ENCODE results near the gene OGFRL1.

OGFRL1 gene

DNA sequence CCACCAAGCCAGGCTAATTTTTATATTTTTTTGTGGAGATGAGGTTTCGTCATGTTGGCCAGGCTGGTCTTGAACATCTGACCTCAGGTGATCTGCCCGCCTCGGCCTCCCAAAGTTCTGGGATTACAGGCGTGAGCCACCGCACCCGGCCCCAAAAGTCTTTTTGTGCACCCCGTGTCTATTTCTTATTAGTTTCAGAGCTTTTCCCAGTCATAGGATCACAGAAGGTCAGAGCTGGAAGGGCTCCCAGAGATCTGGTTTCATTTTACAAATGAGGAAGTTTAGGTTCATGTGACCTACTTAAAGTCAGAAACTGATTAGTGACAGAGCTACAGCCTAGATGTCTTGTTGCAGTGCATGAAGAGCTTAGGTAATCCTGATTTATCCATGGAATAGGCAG, 1.6 kb upstream of the OGFRL1 start:
- no peak for DNase-seq (ENCODE audit: low read depth, low spot score)

GRCh38 chr6:71287926-71288227, 734 bp upstream of the OGFRL1 start:
- no peak for DNase-seq (ENCODE audit: low read depth, low spot score)

GRCh38 chr6:71289039-71289801, 609 bp downstream of the OGFRL1 start:
- no peak for DNase-seq (ENCODE audit: low read depth, low spot score)

DNA sequence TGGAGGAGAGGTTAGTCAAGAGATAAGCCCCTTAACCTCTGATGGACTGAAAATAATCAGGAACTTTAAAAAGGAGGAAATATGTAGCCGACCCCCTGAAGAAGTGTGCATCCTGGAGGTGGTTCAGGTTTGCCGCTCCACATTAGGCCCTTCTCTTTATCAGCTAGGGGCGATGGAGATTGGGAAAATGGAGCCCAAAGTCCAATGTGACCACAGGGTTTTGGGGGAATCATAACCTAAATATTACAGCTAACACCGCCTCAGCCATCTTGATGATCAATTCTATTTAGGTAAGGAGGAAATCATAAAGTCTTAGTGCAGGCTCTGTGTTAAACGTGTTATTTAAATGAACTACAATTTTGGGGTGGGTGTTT, 1.2 kb downstream of the OGFRL1 start:
- no peak for DNase-seq (ENCODE audit: low read depth, low spot score)

GRCh38 chr6:71290611-71291010, 2.0 kb downstream of the OGFRL1 start:
- no peak for DNase-seq (ENCODE audit: low read depth, low spot score)

- no peak for DNase-seq (ENCODE audit: low read depth, low spot score)
Measured at GRCh38 chr6:71292001-71292400, 3.4 kb downstream of the OGFRL1 start.

- DNase-seq (ENCODE audit: low read depth, low spot score): no peak
Measured at GRCh38 chr6:71294121-71294523, 5.5 kb downstream of the OGFRL1 start.

- DNase-seq (ENCODE audit: low read depth, low spot score): no peak
Measured at GRCh38 chr6:71298459-71298858, 9.8 kb downstream of the OGFRL1 start.

DNA sequence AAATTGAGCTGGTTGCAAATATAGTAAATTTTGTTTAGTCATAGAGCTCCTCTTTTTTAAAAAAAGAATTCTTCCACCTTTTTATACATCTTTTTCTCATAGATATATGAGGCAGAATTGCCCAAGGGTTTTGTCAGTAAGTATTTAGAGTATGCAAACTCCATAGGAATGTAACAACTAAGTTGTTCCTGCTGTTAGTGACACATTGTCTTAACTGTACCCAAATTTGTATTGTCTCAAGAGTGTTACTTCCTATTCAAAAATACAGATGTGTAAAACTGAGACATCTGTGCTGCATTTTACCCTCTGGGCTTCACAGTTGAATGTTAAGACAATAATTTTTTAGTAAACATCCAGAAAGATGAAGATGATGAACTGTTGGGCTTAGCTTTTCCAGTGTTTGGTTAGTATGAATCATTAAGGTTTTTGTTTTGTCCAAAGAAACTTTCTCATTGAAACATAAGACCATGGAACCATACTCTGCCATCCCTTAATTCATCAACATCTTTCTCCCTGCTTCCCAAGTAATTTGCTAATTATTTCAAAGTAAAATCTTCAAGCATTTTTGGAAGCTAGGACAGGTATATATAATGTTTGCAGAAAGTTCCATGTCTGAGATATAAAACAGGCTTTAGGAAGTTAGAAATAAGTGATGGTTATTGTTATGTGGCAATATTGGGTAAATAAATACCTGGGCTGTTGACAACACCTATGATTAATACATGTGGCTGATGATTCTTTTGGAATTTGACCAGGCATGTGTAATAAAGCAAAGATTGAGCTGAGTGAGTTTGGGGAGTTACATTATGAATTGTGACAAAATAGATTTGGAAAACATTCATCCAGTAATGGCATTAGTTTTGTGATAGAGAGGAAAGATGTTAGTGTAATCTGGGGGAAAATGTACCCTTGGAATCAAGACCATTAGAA, 11.2 kb downstream of the OGFRL1 start:
- DNase-seq (ENCODE audit: low read depth, low spot score): no peak

GRCh38 chr6:71300561-71301168, 12.1 kb downstream of the OGFRL1 start:
- no peak for DNase-seq (ENCODE audit: low read depth, low spot score)

GRCh38 chr6:71301546-71301945, 12.9 kb downstream of the OGFRL1 start:
- no peak for DNase-seq (ENCODE audit: low read depth, low spot score)

DNA sequence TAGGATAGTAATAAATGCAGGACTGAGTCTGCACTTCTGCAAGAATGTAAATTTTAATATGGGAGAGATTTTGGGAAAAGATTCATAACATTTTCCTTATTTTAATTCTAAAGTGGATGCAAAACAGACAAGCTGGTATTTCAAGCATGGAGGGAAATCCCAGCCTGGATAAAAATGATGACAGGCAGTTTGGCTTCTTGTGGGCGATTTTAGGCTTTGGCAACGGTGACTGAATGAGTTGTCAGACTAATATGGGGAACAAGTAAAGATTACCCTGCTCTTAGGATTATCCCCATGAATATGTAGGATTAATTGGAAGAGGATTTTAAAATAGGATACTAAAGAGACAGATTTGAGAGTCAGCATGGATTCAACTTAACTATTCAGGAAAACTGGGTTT, 21.0 kb downstream of the OGFRL1 start:
- no peak for DNase-seq (ENCODE audit: low read depth, low spot score)

- no peak for DNase-seq (ENCODE audit: low read depth, low spot score)
Measured at GRCh38 chr6:71310261-71310660, 21.6 kb downstream of the OGFRL1 start.

- DNase-seq (ENCODE audit: low read depth, low spot score): no peak
Measured at GRCh38 chr6:71312089-71312488, 23.5 kb downstream of the OGFRL1 start.

GRCh38 chr6:71317441-71317840, 28.8 kb downstream of the OGFRL1 start:
- no peak for DNase-seq (ENCODE audit: low read depth, low spot score)

DNA sequence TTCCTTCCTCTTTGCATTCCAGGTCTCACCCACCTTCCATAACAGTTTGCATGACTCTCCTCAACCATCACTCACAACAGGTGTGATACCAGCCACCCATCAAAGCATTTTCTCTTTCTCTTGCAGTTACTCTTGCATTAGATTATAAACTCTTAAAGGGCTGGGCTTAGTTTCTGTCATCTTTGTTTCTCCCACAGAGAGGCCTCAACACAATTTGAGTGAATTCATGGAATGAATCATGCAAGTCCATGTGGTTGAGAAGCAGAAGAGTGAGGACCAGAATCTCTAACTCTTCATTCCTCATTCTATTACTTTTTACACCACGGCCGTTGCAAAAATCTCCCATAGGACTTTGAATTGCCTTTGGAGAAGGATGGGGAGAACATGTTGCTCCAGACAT, 31.4 kb downstream of the OGFRL1 start:
- no peak for DNase-seq (ENCODE audit: low read depth, low spot score)

GRCh38 chr6:71321314-71321713, 32.7 kb downstream of the OGFRL1 start:
- no peak for DNase-seq (ENCODE audit: low read depth, low spot score)

DNA sequence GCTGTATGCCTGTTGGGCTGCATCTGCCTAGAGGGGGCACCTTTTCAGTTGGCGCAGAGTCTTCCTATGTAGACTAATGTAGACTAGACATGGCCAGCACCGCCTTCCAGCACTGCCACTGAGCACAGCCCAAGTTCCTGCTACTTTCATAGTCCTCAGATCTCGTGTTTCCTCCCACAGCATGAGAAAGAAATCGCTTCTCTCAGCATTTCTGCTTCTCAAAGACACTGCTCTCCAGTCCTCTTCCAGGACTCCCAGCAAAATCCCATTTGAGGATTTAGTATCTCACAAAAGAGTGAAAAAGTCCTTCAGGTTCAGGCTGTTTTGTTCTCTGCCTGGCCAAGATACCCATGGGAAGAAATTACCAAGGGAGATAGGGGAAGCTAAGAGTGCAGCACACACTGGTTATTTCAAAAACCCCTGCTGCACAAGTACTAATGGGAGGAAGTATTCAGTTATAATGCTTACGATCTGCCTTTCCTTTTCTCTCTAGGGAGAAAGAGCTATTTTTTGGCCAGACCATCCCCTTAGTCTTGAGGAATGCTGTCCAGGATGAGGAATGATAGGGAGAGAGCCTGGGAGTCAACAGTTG, 35.7 kb downstream of the OGFRL1 start:
- DNase-seq (ENCODE audit: low read depth, low spot score): no peak

DNA sequence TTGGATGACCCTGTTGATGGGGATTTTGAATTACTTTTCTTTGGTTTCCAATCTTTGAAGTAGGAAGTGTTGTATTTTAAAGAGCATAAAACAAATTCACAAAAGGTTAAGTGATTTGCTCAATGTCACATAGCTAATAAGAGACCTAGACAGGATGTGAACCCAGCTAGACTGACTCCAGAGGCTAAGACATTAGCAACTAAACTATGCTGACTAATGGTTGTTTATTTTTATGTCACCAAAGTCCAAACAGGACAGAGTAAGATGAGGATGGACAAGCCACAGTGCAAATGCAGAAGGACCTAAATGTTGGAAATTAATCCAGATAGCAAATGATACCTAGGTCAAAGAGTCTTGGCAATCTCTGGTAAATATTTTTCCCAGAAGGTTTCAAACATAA, 38.0 kb downstream of the OGFRL1 start:
- no peak for DNase-seq (ENCODE audit: low read depth, low spot score)

DNA sequence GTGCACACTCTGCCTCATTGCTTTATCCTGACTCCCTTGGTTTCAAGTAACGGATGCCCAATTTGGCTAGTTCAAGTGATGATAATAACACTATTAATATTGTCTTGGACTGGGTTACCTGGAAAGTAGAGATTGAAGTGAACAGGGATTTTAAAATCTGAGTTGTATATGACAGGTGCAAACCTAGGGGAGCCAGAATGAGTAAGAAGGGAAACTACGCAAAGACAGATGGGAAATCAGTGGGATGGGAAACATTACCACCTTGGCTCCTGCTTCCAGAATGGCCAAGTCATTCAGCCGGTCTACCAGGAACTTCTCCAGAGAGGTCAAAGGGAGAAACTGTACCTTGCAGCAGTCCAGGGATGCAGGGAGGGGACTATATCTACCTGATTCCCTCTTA, 41.9 kb downstream of the OGFRL1 start:
- no peak for DNase-seq (ENCODE audit: low read depth, low spot score)

DNA sequence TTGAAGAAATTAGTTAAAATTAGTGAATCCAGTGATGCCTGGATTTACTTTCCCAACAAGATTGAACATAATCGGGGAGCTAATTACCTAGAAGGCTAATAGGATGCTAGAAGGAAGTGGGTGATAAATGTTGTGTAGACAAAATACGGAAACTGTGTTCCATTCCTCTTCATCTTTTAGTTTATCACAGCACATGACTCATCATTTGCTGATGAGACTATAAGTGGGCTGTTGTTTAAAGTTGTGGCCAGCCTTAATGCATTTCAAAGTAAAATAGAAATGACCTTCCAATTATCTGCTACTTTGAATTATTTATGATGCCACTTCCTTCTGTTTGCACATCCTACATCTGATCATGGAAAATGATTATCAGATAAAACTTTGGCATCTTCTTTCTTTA, 43.4 kb downstream of the OGFRL1 start:
- DNase-seq (ENCODE audit: low read depth, low spot score): no peak

DNA sequence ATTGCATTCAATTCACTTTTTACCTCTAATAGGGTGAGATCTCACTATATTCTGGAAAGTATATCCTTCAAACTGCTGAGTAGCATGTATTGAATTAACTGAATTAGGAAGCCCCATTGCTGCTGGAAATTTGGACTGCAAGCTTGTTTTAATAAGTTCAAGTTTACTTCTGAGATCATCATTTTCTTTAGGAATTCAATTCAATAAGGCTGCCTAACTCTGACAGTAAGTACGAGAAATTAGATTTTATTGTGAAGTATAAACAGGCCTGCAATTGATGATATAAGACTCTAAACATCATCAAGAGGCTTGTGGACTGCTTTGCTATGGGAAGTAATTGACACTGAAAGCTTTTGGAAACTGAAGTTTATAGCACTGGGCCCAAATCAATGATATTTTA, 44.4 kb downstream of the OGFRL1 start:
- no peak for DNase-seq (ENCODE audit: low read depth, low spot score)
